Measurements from ENCODE around the gene WDR19.

Gene WDR19

GRCh38 chr4:39324897-39325613 is 142.7 kb downstream of the WDR19 start:
- DNase-seq (ENCODE audit: low read depth): peak; percentile 30
- no peak for TF ChIP-seq CTCF (IDR thresholded peaks at IDR 0.05; ENCODE audit: insufficient read depth, low read depth, low read length, missing control alignments)
- H3K4me3 ChIP-seq (ENCODE audit: low read length): no peak overlapping the region

DNA sequence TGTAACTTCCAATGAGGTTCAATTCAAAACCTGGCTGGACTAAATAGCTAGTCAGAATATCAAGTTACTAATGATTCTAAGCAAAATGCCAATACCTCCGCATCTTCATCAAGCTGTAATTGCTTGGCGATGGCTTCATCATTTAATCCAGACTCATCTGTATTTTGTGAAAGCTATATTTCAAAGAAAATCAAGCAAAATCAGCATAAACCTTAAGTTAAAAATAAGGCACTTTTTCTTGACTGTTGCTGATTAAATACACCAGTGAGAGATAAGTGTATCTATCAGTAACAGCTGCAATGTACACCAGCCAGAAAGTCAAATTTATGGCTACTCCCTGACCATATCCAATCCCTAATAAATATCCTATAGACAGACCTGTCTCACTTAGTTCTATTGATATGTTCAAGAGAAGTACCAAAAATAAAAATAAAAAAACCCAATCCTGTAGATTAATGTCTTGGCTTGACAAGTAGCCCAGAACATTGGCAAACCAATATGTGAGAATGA is 144.2 kb downstream of the WDR19 start:
- H3K4me3 ChIP-seq (ENCODE audit: low read length): no peak overlapping the region
- no peak for TF ChIP-seq CTCF (IDR thresholded peaks at IDR 0.05; ENCODE audit: insufficient read depth, low read depth, low read length, missing control alignments)
- no peak for DNase-seq (ENCODE audit: low read depth)

GRCh38 chr4:39330353-39330752 is 148.0 kb downstream of the WDR19 start:
- H3K4me3 ChIP-seq (ENCODE audit: low read length): no peak overlapping the region
- no peak for TF ChIP-seq CTCF (IDR thresholded peaks at IDR 0.05; ENCODE audit: insufficient read depth, low read depth, low read length, missing control alignments)
- DNase-seq (ENCODE audit: low read depth): no peak

- DNase-seq (ENCODE audit: low read depth): no peak
- H3K4me3 ChIP-seq (ENCODE audit: low read length): no peak overlapping the region
- no peak for TF ChIP-seq CTCF (IDR thresholded peaks at IDR 0.05; ENCODE audit: insufficient read depth, low read depth, low read length, missing control alignments)
These were observed 148.9 kb downstream of the WDR19 start for GRCh38 chr4:39331191-39331590.
